HL-60 (cell line): ENCODE results near the gene PNPLA2.

Experiments used
- DNase-seq, 2 experiments: peaks; one replicate each; pipeline ENCODE4 v3.0.0-alpha.2; 2010 to 2020; ENCODE audit warnings: low read depth in 1 of 2, low spot score in 1 of 2
- H3K27ac ChIP-seq: fragments of 250-450 bp; sonication (Bioruptor Pico); replicated peaks from 2 replicates; pipeline ENCODE4 v1.5.1; 2020; ENCODE audit warnings: mild to moderate bottlenecking, moderate library complexity
- H3K27me3 ChIP-seq: fragments of 250-450 bp; sonication (Bioruptor Pico); 2 replicates; pipeline ENCODE4 v1.5.1; 2021; ENCODE audit warnings: mild to moderate bottlenecking, moderate library complexity; ENCODE audit not compliant: insufficient read depth, poor library complexity, severe bottlenecking
- H3K4me3 ChIP-seq: replicated peaks from 2 replicates; pipeline ENCODE4 v1.5.1; 2011; ENCODE audit warnings: mild to moderate bottlenecking, control low read depth, low read length; ENCODE audit not compliant: insufficient read depth
- GABPA ChIP-seq: IDR thresholded peaks from 2 replicates; pipeline ENCODE4 v1.6.1; 2012; ENCODE audit warnings: low read depth
- POLR2AphosphoS5 ChIP-seq: IDR thresholded peaks from 2 replicates; pipeline ENCODE4 v1.6.1; 2012; ENCODE audit warnings: low read depth
- SPI1 ChIP-seq: IDR thresholded peaks from 2 replicates; pipeline ENCODE4 v1.6.1; 2012; ENCODE audit warnings: low read depth, mild to moderate bottlenecking, borderline replicate concordance
- TF ChIP-seq, protein P1 (sequence below): IDR thresholded peaks from one replicate; pipeline ENCODE4 v1.5.1; 2011; ENCODE audit warnings: low read length, control low read depth, inconsistent platforms; ENCODE audit not compliant: insufficient read depth
- TF ChIP-seq, protein P2 (sequence below): IDR thresholded peaks from 2 replicates; pipeline ENCODE4 v1.6.1; 2012; ENCODE audit warnings: low read depth; ENCODE audit not compliant: insufficient replicate concordance

The PNPLA2 gene

DNA sequence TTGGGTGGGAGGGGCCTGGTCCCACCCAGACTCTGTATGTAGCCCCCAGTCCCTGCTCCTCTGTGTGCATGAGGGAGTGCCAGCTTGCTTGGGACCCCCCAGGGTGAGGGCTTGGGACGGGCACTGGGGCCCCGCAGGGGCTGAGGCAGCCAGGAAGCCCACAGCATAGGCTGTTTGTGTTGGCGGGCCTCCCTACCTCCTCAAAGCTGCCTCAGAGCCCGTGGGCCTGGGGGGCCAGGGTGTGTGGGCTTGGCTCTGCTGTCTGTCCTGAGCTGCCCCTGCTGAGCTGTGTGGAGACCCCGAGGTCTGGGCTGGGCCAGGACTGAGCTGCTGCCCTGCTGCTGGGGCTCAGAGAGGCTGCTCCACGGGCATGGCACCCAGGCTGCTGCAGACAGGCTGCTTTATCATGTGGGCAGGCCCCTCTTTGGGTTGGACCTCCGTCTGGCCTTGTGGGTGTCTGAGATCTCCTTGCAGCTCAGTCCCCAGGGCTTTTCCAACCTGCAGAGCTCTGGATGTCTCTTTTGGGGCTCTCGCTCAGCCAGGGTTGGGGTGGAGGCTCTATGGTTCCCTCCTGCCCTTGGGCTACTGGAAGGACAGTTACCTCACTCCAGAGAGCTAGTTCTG, 27.3 kb downstream of the PNPLA2 start:
- Histone ChIP-seq H3K27me3 (peaks cover 11% of the 10 kb centered on the region), H3K4me3 (no peak overlapping the region), H3K27ac (no peak overlapping the region)
- no peak for DNase-seq
- TF ChIP-seq, protein P1, sequence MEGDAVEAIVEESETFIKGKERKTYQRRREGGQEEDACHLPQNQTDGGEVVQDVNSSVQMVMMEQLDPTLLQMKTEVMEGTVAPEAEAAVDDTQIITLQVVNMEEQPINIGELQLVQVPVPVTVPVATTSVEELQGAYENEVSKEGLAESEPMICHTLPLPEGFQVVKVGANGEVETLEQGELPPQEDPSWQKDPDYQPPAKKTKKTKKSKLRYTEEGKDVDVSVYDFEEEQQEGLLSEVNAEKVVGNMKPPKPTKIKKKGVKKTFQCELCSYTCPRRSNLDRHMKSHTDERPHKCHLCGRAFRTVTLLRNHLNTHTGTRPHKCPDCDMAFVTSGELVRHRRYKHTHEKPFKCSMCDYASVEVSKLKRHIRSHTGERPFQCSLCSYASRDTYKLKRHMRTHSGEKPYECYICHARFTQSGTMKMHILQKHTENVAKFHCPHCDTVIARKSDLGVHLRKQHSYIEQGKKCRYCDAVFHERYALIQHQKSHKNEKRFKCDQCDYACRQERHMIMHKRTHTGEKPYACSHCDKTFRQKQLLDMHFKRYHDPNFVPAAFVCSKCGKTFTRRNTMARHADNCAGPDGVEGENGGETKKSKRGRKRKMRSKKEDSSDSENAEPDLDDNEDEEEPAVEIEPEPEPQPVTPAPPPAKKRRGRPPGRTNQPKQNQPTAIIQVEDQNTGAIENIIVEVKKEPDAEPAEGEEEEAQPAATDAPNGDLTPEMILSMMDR: no peak
- TF ChIP-seq SPI1 (no peak), GABPA (no peak), POLR2AphosphoS5 (no peak)
- TF ChIP-seq, protein P2, sequence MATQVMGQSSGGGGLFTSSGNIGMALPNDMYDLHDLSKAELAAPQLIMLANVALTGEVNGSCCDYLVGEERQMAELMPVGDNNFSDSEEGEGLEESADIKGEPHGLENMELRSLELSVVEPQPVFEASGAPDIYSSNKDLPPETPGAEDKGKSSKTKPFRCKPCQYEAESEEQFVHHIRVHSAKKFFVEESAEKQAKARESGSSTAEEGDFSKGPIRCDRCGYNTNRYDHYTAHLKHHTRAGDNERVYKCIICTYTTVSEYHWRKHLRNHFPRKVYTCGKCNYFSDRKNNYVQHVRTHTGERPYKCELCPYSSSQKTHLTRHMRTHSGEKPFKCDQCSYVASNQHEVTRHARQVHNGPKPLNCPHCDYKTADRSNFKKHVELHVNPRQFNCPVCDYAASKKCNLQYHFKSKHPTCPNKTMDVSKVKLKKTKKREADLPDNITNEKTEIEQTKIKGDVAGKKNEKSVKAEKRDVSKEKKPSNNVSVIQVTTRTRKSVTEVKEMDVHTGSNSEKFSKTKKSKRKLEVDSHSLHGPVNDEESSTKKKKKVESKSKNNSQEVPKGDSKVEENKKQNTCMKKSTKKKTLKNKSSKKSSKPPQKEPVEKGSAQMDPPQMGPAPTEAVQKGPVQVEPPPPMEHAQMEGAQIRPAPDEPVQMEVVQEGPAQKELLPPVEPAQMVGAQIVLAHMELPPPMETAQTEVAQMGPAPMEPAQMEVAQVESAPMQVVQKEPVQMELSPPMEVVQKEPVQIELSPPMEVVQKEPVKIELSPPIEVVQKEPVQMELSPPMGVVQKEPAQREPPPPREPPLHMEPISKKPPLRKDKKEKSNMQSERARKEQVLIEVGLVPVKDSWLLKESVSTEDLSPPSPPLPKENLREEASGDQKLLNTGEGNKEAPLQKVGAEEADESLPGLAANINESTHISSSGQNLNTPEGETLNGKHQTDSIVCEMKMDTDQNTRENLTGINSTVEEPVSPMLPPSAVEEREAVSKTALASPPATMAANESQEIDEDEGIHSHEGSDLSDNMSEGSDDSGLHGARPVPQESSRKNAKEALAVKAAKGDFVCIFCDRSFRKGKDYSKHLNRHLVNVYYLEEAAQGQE: no peak

GRCh38 chr11:846496-847098, 27.9 kb downstream of the PNPLA2 start:
- no peak overlapping the region for H3K27ac ChIP-seq
- no peak for DNase-seq
- H3K4me3 ChIP-seq: no peak overlapping the region
- peaks cover 11% of the 10 kb centered on the region for H3K27me3 ChIP-seq
- TF ChIP-seq POLR2AphosphoS5 (no peak), GABPA (no peak), SPI1 (no peak)
- TF ChIP-seq, protein P1: no peak
- TF ChIP-seq, protein P2: no peak

GRCh38 chr11:847876-848275, 29.2 kb downstream of the PNPLA2 start:
- H3K27me3 ChIP-seq: peaks cover 11% of the 10 kb centered on the region
- no peak overlapping the region for H3K4me3 ChIP-seq
- H3K27ac ChIP-seq: no peak overlapping the region
- TF ChIP-seq, protein P1: no peak
- TF ChIP-seq GABPA (no peak), SPI1 (no peak), POLR2AphosphoS5 (no peak)
- TF ChIP-seq, protein P2: no peak
- no peak for DNase-seq
